ENCODE data around the gene GALK1. TPM values are rescaled to one million over a fixed set of nuclear protein-coding genes. Genes with fewer than 3 reads are reported as not detected.

Gene GALK1
- total RNA-seq, 1 experiment from 2014 or later, result 36.7 TPM

GRCh38 chr17:75779250-75779986 is 14.4 kb upstream of the GALK1 start:
- Histone ChIP-seq H3K4me2 (ENCODE audit: insufficient read depth, insufficient read length, low read length) (peak overlapping the region; percentile 90), H3K79me1 (ENCODE audit: insufficient read depth, low read depth, low read length, poor library complexity, severe bottlenecking) (no peaks in the 10 kb centered on the region), H3K9ac (ENCODE audit: extremely low read depth, insufficient read length, low read length) (peak overlapping the region; percentile 91), H3K18ac (ENCODE audit: insufficient read length, low read depth, low read length) (peak overlapping the region; percentile 87), H2AK5ac (ENCODE audit: insufficient read length, low read length) (no peak overlapping the region), H3T11ph (ENCODE audit: low read length) (no peak overlapping the region), H3K4me1 (ENCODE audit: insufficient read depth, low read length) (peaks cover 2% of the 10 kb centered on the region; the same call in 1 of the 2 replicates), H2BK5ac (ENCODE audit: insufficient read length, low read length) (no peak overlapping the region), H4K5ac (ENCODE audit: insufficient read length, low read depth, low read length) (no peak overlapping the region), H3K23me2 (ENCODE audit: insufficient read length, low read depth, low read length, poor library complexity, severe bottlenecking) (peaks cover 4% of the 10 kb centered on the region), H2BK120ac (ENCODE audit: low read depth, low read length, poor library complexity, severe bottlenecking) (peak overlapping the region; percentile 40), H4K8ac (replicated peaks; ENCODE audit: insufficient read length, low read depth, low read length) (no peak overlapping the region), H3K23ac (ENCODE audit: insufficient read length, low read depth, low read length) (no peak overlapping the region), H3K4ac (ENCODE audit: low read depth, low read length) (peak overlapping the region; percentile 78; the same call in 1 of the 2 replicates), H3K56ac (ENCODE audit: insufficient read length, low read depth, low read length) (no peak overlapping the region), H3K14ac (ENCODE audit: insufficient read depth, low read length) (peak overlapping the region; percentile 92), H2BK15ac (ENCODE audit: low read depth, low read length) (no peak overlapping the region), H3K9me3 (ENCODE audit: control insufficient read depth, low read depth, low read length) (no peaks in the 10 kb centered on the region), H2BK12ac (ENCODE audit: insufficient read length, low read depth, low read length) (no peak overlapping the region), H3K79me2 (ENCODE audit: insufficient read depth, low read length) (peaks cover 3% of the 10 kb centered on the region; the same call in 1 of the 2 replicates), H4K20me1 (ENCODE audit: control insufficient read depth, insufficient read depth, insufficient read length) (no peaks in the 10 kb centered on the region), H3K27ac (ENCODE audit: insufficient read length, low read depth, low read length) (no peak overlapping the region), H2AFZ (ENCODE audit: low read length) (no peak overlapping the region), H2BK20ac (ENCODE audit: low read depth, low read length, poor library complexity, severe bottlenecking) (no peak overlapping the region), H4K91ac (ENCODE audit: insufficient read length, low read depth, low read length) (no peak overlapping the region), H3K27me3 (ENCODE audit: insufficient read depth, low read length) (no peaks in the 10 kb centered on the region)
- peaks cover 37 to 38% of the 10 kb centered on the region in 2 experiments for H3K4me1 Mint-ChIP-seq
- peak; percentile 100 for DNase-seq
- peak; percentile 33; the same call in 1 of the 3 replicates for TF ChIP-seq CTCF (conservative IDR thresholded peaks at IDR 0.05)
- WGBS (ENCODE audit: extremely low coverage, insufficient read length, low lambda C conversion rate), result no CpG with 5 or more reads among the region's 84 CpGs
- H3K36me3 Mint-ChIP-seq (ENCODE audit: insufficient read depth in 1 of 3, low read depth in 3 of 3), result peaks cover 21 to 34% (median 33%) of the 10 kb centered on the region in 3 experiments
- H3K27me3 Mint-ChIP-seq (ENCODE audit: low read depth), result peaks cover 2% of the 10 kb centered on the region; the same call in 1 of the 2 replicates
- H3K4me3 Mint-ChIP-seq, result peak overlapping the region; percentile 96 to 99
- peak overlapping the region; percentile 99 to 100 (median 99) for H3K27ac Mint-ChIP-seq
- H3K9me3 Mint-ChIP-seq, result peaks cover 2 to 3% of the 10 kb centered on the region in 2 experiments; a peak in 3 of 5 replicates
